Activated CD8-positive, alpha-beta memory T cell treated with anti-CD3 and anti-CD28 coated beads for 24 hours (primary cell): ENCODE results near the gene AP1M2.

Source experiments
- DNase-seq: peaks from one replicate; pipeline ENCODE4 v3.0.0-alpha.2; 2020

AP1M2 gene

DNA sequence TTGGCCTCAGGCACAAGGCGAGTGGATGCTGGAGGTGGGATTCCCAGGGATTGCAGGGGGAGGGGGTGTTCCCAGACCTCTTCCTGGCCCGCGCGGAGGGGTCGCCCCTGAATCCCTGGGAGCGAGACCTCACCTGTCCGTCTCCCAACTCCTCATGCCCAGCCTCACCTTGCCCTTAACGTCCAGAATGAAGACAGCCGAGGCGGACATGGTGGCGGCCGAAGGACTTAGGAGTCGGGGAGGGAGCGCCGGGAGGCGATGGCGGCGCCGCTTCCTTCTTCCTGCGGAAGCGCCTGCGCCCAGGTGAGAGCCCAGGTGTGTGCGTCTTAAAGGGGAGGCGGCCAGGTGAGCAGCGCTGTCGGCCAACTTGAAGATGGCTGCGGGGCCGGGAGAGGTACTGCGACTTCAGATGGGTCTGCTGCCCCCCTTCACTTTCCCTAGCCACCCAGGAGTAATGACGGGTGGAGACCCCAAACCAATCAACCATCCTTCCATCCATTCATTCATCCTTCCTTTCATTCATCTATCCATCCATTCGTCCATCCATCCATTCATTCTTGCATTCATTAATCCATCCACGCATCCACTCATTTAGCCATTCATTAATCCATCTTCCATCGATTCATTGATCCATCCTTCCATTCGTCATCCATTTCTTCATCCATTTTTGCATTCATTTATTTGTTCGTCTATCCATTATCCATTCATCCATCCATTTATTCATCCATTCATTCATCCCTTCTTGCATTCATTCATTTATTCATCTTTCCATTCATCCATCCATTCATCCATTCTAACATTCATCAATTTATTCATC is at the start of gene AP1M2:
Gene AP1M2, minus strand, starts transcription at position 291 of the 817 bp plus-strand sequence. Its CDS starts 81 bp downstream, at position 210.
- no peak for DNase-seq

- no peak for DNase-seq
These were observed 49.3 kb upstream of the AP1M2 start for GRCh38 chr19:10636304-10636972.

DNA sequence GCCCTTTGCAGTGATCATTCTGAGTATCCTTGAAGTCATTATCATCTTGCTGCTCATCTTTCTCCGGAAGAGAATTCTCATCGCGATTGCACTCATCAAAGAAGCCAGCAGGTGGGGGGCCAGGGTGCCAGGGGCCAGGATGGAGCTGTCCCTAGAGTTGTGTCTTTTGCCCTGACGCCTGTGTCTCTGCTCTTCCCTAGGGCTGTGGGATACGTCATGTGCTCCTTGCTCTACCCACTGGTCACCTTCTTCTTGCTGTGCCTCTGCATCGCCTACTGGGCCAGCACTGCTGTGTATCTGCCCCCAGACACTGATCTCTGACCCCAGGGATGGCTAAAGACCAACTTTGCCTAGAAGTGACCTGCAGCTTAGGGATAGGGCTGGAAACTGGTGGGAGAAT is 47.9 kb upstream of the AP1M2 start:
- no peak for DNase-seq

- no peak for DNase-seq
These were observed 47.3 kb upstream of the AP1M2 start for GRCh38 chr19:10634430-10634829.

- DNase-seq: no peak
These were observed 44.8 kb upstream of the AP1M2 start for GRCh38 chr19:10631874-10632273.

- DNase-seq: no peak
These were observed 38.6 kb upstream of the AP1M2 start for GRCh38 chr19:10625762-10626138.

DNA sequence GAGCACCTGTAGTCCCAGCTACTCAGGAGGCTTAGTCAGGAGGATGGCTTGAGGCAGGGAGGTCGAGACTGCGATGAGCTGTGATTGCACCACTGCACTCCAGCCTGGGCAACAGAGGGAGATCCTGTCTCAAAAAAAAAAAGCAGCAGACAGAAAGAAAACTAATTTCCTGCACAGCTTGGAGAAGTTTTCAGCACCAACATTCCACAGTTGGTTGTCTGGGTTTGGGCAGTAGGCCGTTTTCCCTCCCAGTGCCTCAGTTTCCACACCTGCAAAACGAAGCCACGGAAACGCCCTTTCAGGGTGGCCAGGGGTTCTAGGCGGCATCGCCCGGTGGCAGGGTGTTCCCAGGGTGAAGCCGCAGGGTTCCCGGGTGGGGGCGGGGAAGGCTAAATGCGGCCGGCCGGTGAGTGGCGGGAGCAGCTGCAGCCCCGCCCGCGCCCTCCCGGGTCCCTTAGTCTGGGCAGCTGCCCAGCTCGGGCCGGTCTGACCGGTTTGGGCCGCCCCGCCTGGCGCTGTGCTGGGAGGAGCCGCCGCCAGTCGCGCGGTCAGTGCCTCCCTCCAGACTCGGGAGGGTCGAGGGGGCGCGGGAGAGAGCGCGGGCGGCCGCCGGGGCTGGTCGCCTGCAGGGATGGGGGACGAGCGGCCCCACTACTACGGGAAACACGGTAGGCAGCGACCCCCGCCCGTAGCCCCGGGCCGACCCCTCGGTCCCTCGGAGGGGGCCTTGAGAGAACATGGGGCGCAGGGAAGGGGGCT is 38.1 kb upstream of the AP1M2 start, which contains the start of gene SLC44A2:
Gene SLC44A2, plus strand, starts transcription at position 551 of the 759 bp plus-strand sequence. Its CDS starts 81 bp downstream, at position 632.
- DNase-seq: no peak

DNA sequence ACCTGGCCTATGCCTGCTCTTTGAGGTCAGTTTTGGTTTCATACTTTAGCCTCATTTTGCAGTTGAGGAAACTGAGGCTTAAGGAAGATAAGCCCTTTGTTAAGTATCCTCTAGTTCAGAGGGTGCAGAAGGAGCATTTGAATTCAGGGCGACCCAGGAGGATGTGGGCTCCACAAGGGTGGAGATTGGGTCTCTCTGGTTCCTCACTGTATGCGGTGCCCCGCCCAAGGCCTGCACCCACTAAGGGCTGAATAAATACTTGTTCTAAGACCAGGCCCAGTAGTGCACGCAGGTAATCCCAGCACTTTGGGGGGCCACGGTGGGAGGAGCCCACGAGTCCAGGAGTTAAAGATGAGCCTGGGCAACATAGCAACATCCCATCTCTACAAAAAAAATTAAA is 37.5 kb upstream of the AP1M2 start:
- no peak for DNase-seq

DNA sequence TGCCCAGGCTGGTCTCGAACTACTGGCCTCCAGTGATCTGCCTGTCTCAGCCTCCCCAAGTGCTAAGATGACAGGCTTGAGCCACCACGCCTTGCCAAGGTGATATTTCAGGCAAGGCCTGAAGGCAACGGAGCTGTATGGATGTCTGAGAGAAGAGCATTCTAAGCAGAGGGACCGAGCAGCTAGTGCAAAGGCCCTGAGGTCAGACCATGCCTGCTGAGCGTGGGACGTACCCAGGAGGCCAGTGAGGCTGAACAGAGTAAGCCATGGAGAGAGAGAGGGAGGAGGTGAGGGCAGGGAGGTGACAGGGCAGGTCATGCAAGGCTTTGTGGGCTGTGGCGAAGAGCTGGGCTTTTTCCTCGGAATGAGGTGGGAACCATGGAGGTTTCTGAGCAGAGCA is 34.9 kb upstream of the AP1M2 start:
- no peak for DNase-seq

GRCh38 chr19:10620786-10621185 is 33.7 kb upstream of the AP1M2 start:
- no peak for DNase-seq

GRCh38 chr19:10618846-10619245 is 31.7 kb upstream of the AP1M2 start:
- DNase-seq: no peak

DNA sequence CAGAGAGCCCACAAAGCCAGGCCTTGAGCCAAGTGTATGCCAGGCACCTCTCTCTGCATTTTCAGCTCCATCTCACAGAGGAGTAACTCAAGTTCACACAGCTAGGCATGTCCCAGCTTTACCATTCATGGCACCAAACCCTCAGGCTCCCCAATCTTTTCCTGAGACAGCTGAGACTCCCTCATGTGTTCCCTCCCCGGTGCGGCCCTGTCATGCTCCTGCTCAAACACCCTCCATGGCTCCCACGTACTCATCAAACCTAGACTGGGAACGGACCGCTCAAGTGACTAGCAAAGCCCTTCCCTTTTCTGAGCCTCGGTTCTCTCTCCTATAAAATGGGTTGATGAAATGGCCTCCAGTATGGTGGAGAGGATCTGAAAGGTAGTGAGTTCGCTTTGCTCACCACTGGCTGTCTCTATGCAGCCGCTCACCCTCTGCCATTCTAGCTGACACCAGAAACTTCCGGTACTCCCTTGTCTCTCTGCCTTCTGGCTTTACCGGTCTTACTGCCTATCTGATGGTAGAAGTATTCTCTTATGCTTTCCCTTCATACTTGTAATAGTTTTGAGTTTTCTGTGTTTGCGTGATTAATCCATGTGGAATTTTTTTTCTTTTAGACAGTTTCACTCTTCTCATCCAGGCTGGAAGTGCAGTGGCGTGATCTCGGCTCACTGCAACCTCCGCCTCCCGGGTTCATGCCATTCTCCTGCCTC is 30.5 kb upstream of the AP1M2 start:
- DNase-seq: no peak

- DNase-seq: no peak
These were observed 28.4 kb upstream of the AP1M2 start for GRCh38 chr19:10615429-10616023.

DNA sequence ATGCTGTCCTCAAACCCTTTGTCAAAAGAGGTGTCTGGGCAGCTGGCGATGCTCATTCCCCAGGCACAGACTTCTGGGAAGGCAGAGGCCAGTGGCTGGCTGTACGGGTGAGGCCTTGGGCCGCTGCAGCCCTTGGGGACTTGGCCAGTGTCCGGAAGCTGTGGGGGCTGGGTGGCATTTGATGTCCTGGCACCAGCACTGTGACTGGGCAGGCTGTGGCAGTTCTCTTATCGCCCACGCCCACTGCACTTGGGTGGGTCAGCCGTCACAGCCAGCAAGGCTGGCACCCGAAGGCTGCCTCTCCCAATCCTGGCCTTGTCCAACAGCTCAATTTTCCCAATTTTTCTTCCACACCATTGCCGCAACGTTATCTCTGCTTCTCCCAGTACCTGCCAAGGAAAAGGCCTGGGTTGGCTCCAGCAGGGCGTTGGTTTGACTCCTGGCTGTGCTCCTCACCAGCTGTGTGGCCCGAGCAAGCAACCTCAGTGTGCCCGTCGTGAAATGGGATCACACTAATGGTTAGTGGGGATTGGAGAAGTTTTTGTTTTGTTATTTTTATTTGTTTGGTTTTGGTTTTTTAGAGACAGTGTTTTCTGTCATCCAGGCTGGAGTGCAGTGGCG is 25.5 kb upstream of the AP1M2 start:
- no peak for DNase-seq

DNA sequence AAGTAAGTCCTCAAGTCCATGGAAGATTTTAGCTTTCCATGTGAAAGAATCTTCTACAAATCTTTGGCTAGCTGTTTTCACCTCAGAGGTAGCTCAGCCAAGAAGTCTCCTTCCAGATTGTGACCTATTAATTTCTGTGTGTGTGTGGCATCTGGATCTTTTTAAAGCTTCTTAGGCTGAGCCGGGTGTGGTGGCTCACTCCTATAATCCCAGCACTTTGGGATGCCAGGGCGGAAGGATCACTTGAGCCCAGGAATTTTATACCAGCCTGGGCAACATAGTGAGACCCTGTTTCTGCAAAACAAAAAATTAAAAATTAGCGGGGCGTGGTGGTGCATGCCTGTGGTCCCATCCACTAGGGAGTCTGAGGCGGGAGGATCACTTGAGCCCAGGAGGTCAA is 24.8 kb upstream of the AP1M2 start:
- no peak for DNase-seq

DNA sequence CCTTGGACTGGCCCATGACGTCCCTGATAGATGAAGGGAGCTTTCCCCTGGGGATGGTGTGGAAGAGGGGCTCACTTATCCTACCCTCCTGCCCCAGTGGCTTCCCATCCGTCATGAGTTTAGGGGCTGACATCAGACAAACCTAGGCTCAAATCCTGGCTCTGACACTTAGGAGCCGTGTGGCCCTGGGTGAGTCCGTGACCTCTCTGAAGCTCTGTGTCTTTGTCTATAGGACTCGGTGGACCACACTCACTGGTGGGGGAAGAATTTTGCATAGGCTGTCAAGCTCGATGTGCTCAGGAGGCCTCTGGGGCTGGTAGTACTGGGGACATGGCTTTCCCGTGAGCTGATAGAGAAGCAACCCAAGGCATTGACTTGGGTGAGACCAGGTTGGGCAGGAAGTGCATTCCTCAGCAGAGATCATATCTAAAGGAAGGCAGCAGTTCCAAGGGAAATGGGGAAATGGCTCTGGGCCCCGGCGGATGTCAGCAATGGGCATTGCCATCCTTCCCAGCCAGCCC is 17.4 kb upstream of the AP1M2 start:
- peak; percentile 68 for DNase-seq

GRCh38 chr19:10603873-10604459 is 16.9 kb upstream of the AP1M2 start:
- no peak for DNase-seq

GRCh38 chr19:10603084-10603872 is 16.2 kb upstream of the AP1M2 start:
- peak; percentile 86 for DNase-seq

GRCh38 chr19:10602330-10603083 is 15.4 kb upstream of the AP1M2 start:
- peak; percentile 93 for DNase-seq

GRCh38 chr19:10601999-10602329 is 14.9 kb upstream of the AP1M2 start:
- DNase-seq: no peak
